Measurements from ENCODE around the gene CD3G.

Gene CD3G

GRCh38 chr11:118304227-118304567 lies 39.9 kb upstream of the CD3G start:
- no peak overlapping the region for H4K91ac ChIP-seq (ENCODE audit: low read length)
- no peaks in the 10 kb centered on the region for H3K36me3 ChIP-seq (ENCODE audit: control insufficient read depth in 1 of 2, insufficient read depth in 2 of 2, low read depth in 1 of 2, low read length in 2 of 2)
- no peak overlapping the region for H2BK5ac ChIP-seq (ENCODE audit: low read depth, low read length, poor library complexity, severe bottlenecking)
- no peak overlapping the region for H2BK12ac ChIP-seq (ENCODE audit: low read length in 2 of 2)
- H3K4me3 ChIP-seq (ENCODE audit: insufficient read depth in 1 of 2, low read depth in 1 of 2, low read length in 2 of 2) = no peak overlapping the region
- H3K9me3 ChIP-seq (ENCODE audit: control insufficient read depth, low read length) = no peaks in the 10 kb centered on the region
- peaks cover 30 to 43% of the 10 kb centered on the region in 2 experiments for H3K27me3 ChIP-seq (ENCODE audit: control insufficient read depth in 1 of 2, insufficient read depth in 1 of 2, low read length in 2 of 2)
- H2BK15ac ChIP-seq (ENCODE audit: low read depth, poor library complexity, severe bottlenecking) = no peak overlapping the region
- H2AK5ac ChIP-seq (ENCODE audit: low read length, severe bottlenecking) = no peak overlapping the region
- no peak for DNase-seq
- no peak overlapping the region for H3K27ac ChIP-seq (ENCODE audit: low read length, poor library complexity, severe bottlenecking)
- no peak overlapping the region for H2BK120ac ChIP-seq (ENCODE audit: low read depth, low read length)
- no peak overlapping the region for H3K4ac ChIP-seq (ENCODE audit: low read depth in 1 of 2, low read length in 2 of 2)
- no peak overlapping the region for H2AFZ ChIP-seq (ENCODE audit: low read depth, low read length)
- no peak overlapping the region for H3K18ac ChIP-seq (ENCODE audit: low read depth in 1 of 2, low read length in 2 of 2)
- no peak overlapping the region for H3K14ac ChIP-seq (ENCODE audit: low read length in 2 of 2)
- H3K9ac ChIP-seq (ENCODE audit: low read length) = no peak overlapping the region
- H3K4me2 ChIP-seq (ENCODE audit: low read length, poor library complexity, severe bottlenecking) = no peak overlapping the region
- H3K4me1 ChIP-seq (ENCODE audit: control insufficient read depth, insufficient read depth, low read depth, low read length) = no peaks in the 10 kb centered on the region
- H3K79me1 ChIP-seq (replicated peaks; ENCODE audit: low read length, poor library complexity, severe bottlenecking) = no peaks in the 10 kb centered on the region
- H3K23ac ChIP-seq (ENCODE audit: low read length in 2 of 2) = no peak overlapping the region
- WGBS = no CpG with 5 or more reads among the region's 1 CpG
- H4K8ac ChIP-seq (ENCODE audit: low read length) = no peak overlapping the region

- Histone ChIP-seq H3K18ac (ENCODE audit: low read depth in 1 of 2, low read length in 2 of 2) (no peak within 1 kb of the TSS), H3K4ac (ENCODE audit: low read depth in 1 of 2, low read length in 2 of 2) (no peak within 1 kb of the TSS), H4K91ac (ENCODE audit: low read length) (no peak within 1 kb of the TSS), H3K27me3 (ENCODE audit: control insufficient read depth in 1 of 2, insufficient read depth in 1 of 2, low read length in 2 of 2) (peaks cover 30 to 41% of the 10 kb centered on the region in 2 experiments), H2AK5ac (ENCODE audit: low read length, severe bottlenecking) (no peak within 1 kb of the TSS), H2BK5ac (ENCODE audit: low read depth, low read length, poor library complexity, severe bottlenecking) (no peak within 1 kb of the TSS), H3K4me2 (ENCODE audit: low read length, poor library complexity, severe bottlenecking) (no peak within 1 kb of the TSS), H3K23ac (ENCODE audit: low read length in 2 of 2) (no peak within 1 kb of the TSS), H2AFZ (ENCODE audit: low read depth, low read length) (no peak within 1 kb of the TSS), H3K4me1 (ENCODE audit: control insufficient read depth, insufficient read depth, low read depth, low read length) (no peaks in the 10 kb centered on the region), H3K9me3 (ENCODE audit: control insufficient read depth, low read length) (no peaks in the 10 kb centered on the region), H3K36me3 (ENCODE audit: control insufficient read depth in 1 of 2, insufficient read depth in 2 of 2, low read depth in 1 of 2, low read length in 2 of 2) (no peaks in the 10 kb centered on the region), H2BK15ac (ENCODE audit: low read depth, poor library complexity, severe bottlenecking) (no peak within 1 kb of the TSS), H3K14ac (ENCODE audit: low read length in 2 of 2) (no peak within 1 kb of the TSS), H3K4me3 (ENCODE audit: insufficient read depth in 1 of 2, low read depth in 1 of 2, low read length in 2 of 2) (no peak within 1 kb of the TSS), H4K8ac (ENCODE audit: low read length) (no peak within 1 kb of the TSS), H3K79me1 (replicated peaks; ENCODE audit: low read length, poor library complexity, severe bottlenecking) (no peaks in the 10 kb centered on the region), H2BK12ac (ENCODE audit: low read length in 2 of 2) (no peak within 1 kb of the TSS), H2BK120ac (ENCODE audit: low read depth, low read length) (no peak within 1 kb of the TSS), H3K27ac (ENCODE audit: low read length, poor library complexity, severe bottlenecking) (no peak within 1 kb of the TSS), H3K9ac (ENCODE audit: low read length) (no peak within 1 kb of the TSS)
- WGBS = 86% methylated on average over 8 of the region's 8 CpGs
- no peak for DNase-seq
Observed at GRCh38 chr11:118304568-118305248, 39.4 kb upstream of the CD3G start, which contains the start of gene CD3E. Gene CD3E (plus strand): TSS chr11:118304730. CDS start chr11:118304953, 223 bp downstream.

GRCh38 chr11:118305726-118306125 lies 38.4 kb upstream of the CD3G start:
- no peak overlapping the region for H3K27ac ChIP-seq (ENCODE audit: low read length, poor library complexity, severe bottlenecking)
- no peaks in the 10 kb centered on the region for H3K79me1 ChIP-seq (replicated peaks; ENCODE audit: low read length, poor library complexity, severe bottlenecking)
- H3K27me3 ChIP-seq (ENCODE audit: control insufficient read depth in 1 of 2, insufficient read depth in 1 of 2, low read length in 2 of 2) = peaks cover 27 to 36% of the 10 kb centered on the region in 2 experiments
- H2AK5ac ChIP-seq (ENCODE audit: low read length, severe bottlenecking) = no peak overlapping the region
- no peak overlapping the region for H3K18ac ChIP-seq (ENCODE audit: low read depth in 1 of 2, low read length in 2 of 2)
- no peak overlapping the region for H2BK120ac ChIP-seq (ENCODE audit: low read depth, low read length)
- no peak overlapping the region for H3K4ac ChIP-seq (ENCODE audit: low read depth in 1 of 2, low read length in 2 of 2)
- H2BK5ac ChIP-seq (ENCODE audit: low read depth, low read length, poor library complexity, severe bottlenecking) = no peak overlapping the region
- no peaks in the 10 kb centered on the region for H3K4me1 ChIP-seq (ENCODE audit: control insufficient read depth, insufficient read depth, low read depth, low read length)
- no peak overlapping the region for H2AFZ ChIP-seq (ENCODE audit: low read depth, low read length)
- H4K91ac ChIP-seq (ENCODE audit: low read length) = no peak overlapping the region
- no peaks in the 10 kb centered on the region for H3K36me3 ChIP-seq (ENCODE audit: control insufficient read depth in 1 of 2, insufficient read depth in 2 of 2, low read depth in 1 of 2, low read length in 2 of 2)
- no peak overlapping the region for H3K23ac ChIP-seq (ENCODE audit: low read length in 2 of 2)
- no peak overlapping the region for H2BK12ac ChIP-seq (ENCODE audit: low read length in 2 of 2)
- H3K4me2 ChIP-seq (ENCODE audit: low read length, poor library complexity, severe bottlenecking) = no peak overlapping the region
- no peak overlapping the region for H3K4me3 ChIP-seq (ENCODE audit: insufficient read depth in 1 of 2, low read depth in 1 of 2, low read length in 2 of 2)
- WGBS = 71% methylated on average over 8 of the region's 8 CpGs
- no peak overlapping the region for H4K8ac ChIP-seq (ENCODE audit: low read length)
- no peaks in the 10 kb centered on the region for H3K9me3 ChIP-seq (ENCODE audit: control insufficient read depth, low read length)
- H3K9ac ChIP-seq (ENCODE audit: low read length) = no peak overlapping the region
- no peak for DNase-seq
- no peak overlapping the region for H2BK15ac ChIP-seq (ENCODE audit: low read depth, poor library complexity, severe bottlenecking)
- no peak overlapping the region for H3K14ac ChIP-seq (ENCODE audit: low read length in 2 of 2)

- Histone ChIP-seq H2AFZ (ENCODE audit: low read depth, low read length) (no peak overlapping the region), H3K4me3 (ENCODE audit: insufficient read depth in 1 of 2, low read depth in 1 of 2, low read length in 2 of 2) (no peak overlapping the region), H3K18ac (ENCODE audit: low read depth in 1 of 2, low read length in 2 of 2) (no peak overlapping the region), H4K8ac (ENCODE audit: low read length) (no peak overlapping the region), H3K27ac (ENCODE audit: low read length, poor library complexity, severe bottlenecking) (no peak overlapping the region), H3K27me3 (ENCODE audit: control insufficient read depth in 1 of 2, insufficient read depth in 1 of 2, low read length in 2 of 2) (peaks cover 19 to 35% of the 10 kb centered on the region in 2 experiments), H2BK12ac (ENCODE audit: low read length in 2 of 2) (no peak overlapping the region), H2BK15ac (ENCODE audit: low read depth, poor library complexity, severe bottlenecking) (no peak overlapping the region), H3K4me2 (ENCODE audit: low read length, poor library complexity, severe bottlenecking) (no peak overlapping the region), H2AK5ac (ENCODE audit: low read length, severe bottlenecking) (no peak overlapping the region), H3K36me3 (ENCODE audit: control insufficient read depth in 1 of 2, insufficient read depth in 2 of 2, low read depth in 1 of 2, low read length in 2 of 2) (no peaks in the 10 kb centered on the region), H3K79me1 (replicated peaks; ENCODE audit: low read length, poor library complexity, severe bottlenecking) (no peaks in the 10 kb centered on the region), H2BK120ac (ENCODE audit: low read depth, low read length) (no peak overlapping the region), H3K4me1 (ENCODE audit: control insufficient read depth, insufficient read depth, low read depth, low read length) (no peaks in the 10 kb centered on the region), H3K9ac (ENCODE audit: low read length) (no peak overlapping the region), H3K23ac (ENCODE audit: low read length in 2 of 2) (no peak overlapping the region), H3K14ac (ENCODE audit: low read length in 2 of 2) (no peak overlapping the region), H2BK5ac (ENCODE audit: low read depth, low read length, poor library complexity, severe bottlenecking) (no peak overlapping the region), H3K4ac (ENCODE audit: low read depth in 1 of 2, low read length in 2 of 2) (no peak overlapping the region), H4K91ac (ENCODE audit: low read length) (no peak overlapping the region), H3K9me3 (ENCODE audit: control insufficient read depth, low read length) (no peaks in the 10 kb centered on the region)
- 86% methylated on average over 2 of the region's 2 CpGs for WGBS
- DNase-seq = peak; percentile 13
Observed at GRCh38 chr11:118306556-118306955, 37.6 kb upstream of the CD3G start.
